T-cell (primary cell): ENCODE results near the gene TP53BP2. TPM values are rescaled to one million over a fixed set of nuclear protein-coding genes. Genes with fewer than 3 reads are reported as not detected.

Experiments used
- ATAC-seq, 4 experiments: fragments of 200-7000 bp in 3 of 4; fragments of 150-1000 bp in 1 of 4; cut with Tn5 transposase; replicated peaks in 1 of 4; 1 replicate in 3 of 4; 2 replicates in 1 of 4; pipeline ENCODE4 v1.10.0; 2021; ENCODE audit warnings: moderate library complexity in 3 of 4, mild to moderate bottlenecking in 2 of 4, moderate number of reproducible peaks in 1 of 4
- CTCF ChIA-PET, 2 donors: fragments of 300-600 bp; sonication (Branson Sonifier 250); formaldehyde crosslinking; loops; one replicate each; lab custom pipeline; 2022; ENCODE audit warnings: antibody characterized with exemption in 2 of 2; lab: Charles Lee
- POLR2A ChIA-PET, 2 donors: fragments of 300-600 bp; sonication (Branson Sonifier 250); formaldehyde crosslinking; loops; one replicate each; lab custom pipeline; 2022; ENCODE audit warnings: antibody characterized with exemption in 2 of 2; lab: Charles Lee
- DNase-seq, 35 experiments: peaks; one replicate each; pipeline versions ENCODE4 v3.0.0 to v3.0.0-alpha.2; 2013 to 2023
- H3K27ac ChIP-seq: one replicate; pipeline ENCODE4 v1.5.1; 2013; ENCODE audit warnings: low read length
- H3K27me3 ChIP-seq, 2 experiments: replicated peaks in 1 of 2; 1 replicate in 1 of 2; 2 replicates in 1 of 2; pipeline versions ENCODE4 v1.6.1 to v1.7.0; 2013; ENCODE audit warnings: low read length in 1 of 2, mixed read lengths in 1 of 2; ENCODE audit not compliant: control insufficient read depth in 2 of 2, insufficient read depth in 2 of 2; ENCODE audit errors: extremely low read depth in 1 of 2
- H3K36me3 ChIP-seq, 2 donors: 1 replicate in 1 of 2; 2 replicates in 1 of 2; pipeline versions ENCODE4 v1.6.1 to v1.7.0; 2013; ENCODE audit warnings: low read length in 1 of 2; ENCODE audit not compliant: control insufficient read depth in 2 of 2, insufficient read depth in 1 of 2; ENCODE audit errors: extremely low read depth in 1 of 2
- H3K4me1 ChIP-seq, 2 experiments: 1 replicate in 1 of 2; 2 replicates in 1 of 2; pipeline versions ENCODE4 v1.6.1 to v1.7.0; 2013; ENCODE audit warnings: low read length in 2 of 2, mixed read lengths in 1 of 2; ENCODE audit not compliant: insufficient read depth in 2 of 2, control insufficient read depth in 1 of 2; ENCODE audit errors: extremely low read depth in 1 of 2
- H3K4me3 ChIP-seq, 2 donors: 1 replicate in 1 of 2; 2 replicates in 1 of 2; pipeline versions ENCODE4 v1.5.1 to v1.7.0; 2013; ENCODE audit warnings: mild to moderate bottlenecking in 2 of 2, low read length in 1 of 2, moderate library complexity in 1 of 2; ENCODE audit not compliant: control insufficient read depth in 1 of 2; ENCODE audit errors: extremely low read depth in 1 of 2
- H3K9me3 ChIP-seq: 2 replicates; pipeline ENCODE4 v1.7.0; 2013
- H3K27ac Mint-ChIP-seq, 2 donors: one replicate each; pipeline ENCODE4 v1.8.0; 2020 to 2021; ENCODE audit warnings: mild to moderate bottlenecking in 2 of 2, mixed read lengths in 2 of 2
- H3K27me3 Mint-ChIP-seq, 2 donors: one replicate each; pipeline ENCODE4 v1.8.0; 2021 to 2022; ENCODE audit warnings: mixed read lengths in 2 of 2
- H3K36me3 Mint-ChIP-seq: one replicate; pipeline ENCODE4 v1.8.0; 2021; ENCODE audit warnings: mixed read lengths
- H3K4me1 Mint-ChIP-seq, 3 donors: one replicate each; pipeline ENCODE4 v1.8.0; 2020 to 2022; ENCODE audit warnings: mixed read lengths in 3 of 3, mild to moderate bottlenecking in 1 of 3
- H3K4me3 Mint-ChIP-seq, 3 donors: one replicate each; pipeline ENCODE4 v1.8.0; 2020 to 2022; ENCODE audit warnings: mild to moderate bottlenecking in 3 of 3, mixed read lengths in 3 of 3, moderate library complexity in 3 of 3
- H3K9me3 Mint-ChIP-seq, 3 donors: one replicate each; pipeline ENCODE4 v1.8.0; 2020 to 2022; ENCODE audit warnings: mixed read lengths in 3 of 3
- WGBS: methylation state at CpG from one replicate; pipeline ENCODE4 v1.1.5; 2013; ENCODE audit warnings: missing lambda C conversion rate; ENCODE audit not compliant: insufficient coverage; 5-methylcytosine and 5-hydroxymethylcytosine counted together
- total RNA-seq, 35 experiments: library from RNA in 6 of 35; stranded (reverse) in 6 of 35; fragments of 120-200 nt in 1 of 35; gene quantifications; one replicate each; pipeline versions ENCODE4 v1.2.1 to v1.2.4 and lab custom pipeline; 2013 to 2026

TP53BP2 gene
- total RNA-seq, 5 donors from 2014 or later (not counting 1 experiment from before 2014, with no cell fraction given) = 46.9 to 84.0 (median 53.1) TPM

DNA sequence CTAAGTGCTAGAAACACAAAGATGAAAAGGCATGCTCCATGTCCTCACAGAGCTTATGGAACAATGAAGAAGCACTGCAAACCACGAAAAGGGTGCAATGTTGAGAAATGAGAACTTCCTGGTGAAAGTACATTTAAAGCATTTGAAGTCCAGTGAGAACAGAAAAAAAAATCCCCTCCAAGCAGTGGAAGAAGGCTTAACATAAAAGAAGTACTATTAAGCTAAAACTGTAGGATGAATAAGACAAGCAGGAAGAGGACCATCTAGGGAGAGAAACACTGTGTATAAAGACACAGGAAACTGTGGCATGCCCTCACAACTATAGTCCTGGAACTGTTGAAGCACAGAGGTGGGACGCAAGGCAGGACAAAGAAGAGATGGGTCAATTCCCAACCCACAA is 10.0 kb downstream of the TP53BP2 start:
- Histone ChIP-seq H3K27me3 (no peaks in the 10 kb centered on the region), H3K36me3 (no peaks in the 10 kb centered on the region), H3K9me3 (no peaks in the 10 kb centered on the region), H3K4me1 (peaks cover 28% of the 10 kb centered on the region in 2 experiments), H3K4me3 (no peak overlapping the region), H3K27ac (peak overlapping the region; percentile 21)
- WGBS = no CpG with 5 or more reads among the region's 2 CpGs
- ChIA-PET CTCF (interaction anchor here in 1 of 2 donors (1.6 kb wide), 1 partner anchor 24 kb away, joined by 3 read pairs; no protein-coding TSS in a partner anchor), POLR2A (interaction anchor here in 1 of 2 donors (0.6 to 2.9 kb wide), 2 partner anchors 10 to 51 kb away, joined by 3 to 22 read pairs; partner anchors contain the start of gene TP53BP2)
- Mint-ChIP-seq H3K27ac (no peak overlapping the region), H3K9me3 (no peaks in the 10 kb centered on the region), H3K4me1 (peaks cover 25 to 31% (median 28%) of the 10 kb centered on the region in 3 donors), H3K4me3 (no peak overlapping the region), H3K27me3 (no peaks in the 10 kb centered on the region), H3K36me3 (no peaks in the 10 kb centered on the region)
- ATAC-seq = peak in 2 of 4 experiments; percentile 52 to 61
- DNase-seq = peak in 1 of 35 experiments; percentile 26

- Mint-ChIP-seq H3K27me3 (no peaks in the 10 kb centered on the region), H3K27ac (no peak overlapping the region)
Measured at GRCh38 chr1:223834660-223835263, 11.0 kb downstream of the TP53BP2 start.

DNA sequence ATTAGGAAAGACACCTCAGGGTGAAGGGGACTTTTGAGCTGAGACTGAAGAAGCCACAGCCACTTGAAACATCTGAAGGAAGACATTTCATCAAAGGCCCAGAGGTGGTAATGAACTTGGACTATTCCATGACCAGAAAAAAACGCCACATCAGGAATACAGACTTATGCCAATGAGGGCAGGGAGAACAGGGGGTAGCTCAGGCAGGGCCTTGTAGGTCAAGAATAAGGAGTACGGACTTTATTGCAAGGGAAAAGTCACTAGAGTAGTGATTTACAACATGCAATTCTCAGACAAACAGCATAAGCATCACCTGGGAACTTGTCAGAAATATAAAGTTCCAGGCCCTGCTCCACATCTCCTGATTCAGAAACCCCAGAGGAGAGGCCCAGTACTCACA is 11.8 kb downstream of the TP53BP2 start:
- WGBS = 83% methylated on average over 1 of the region's 2 CpGs
- no peaks in the 10 kb centered on the region for H3K27me3 ChIP-seq
- Mint-ChIP-seq H3K9me3 (no peaks in the 10 kb centered on the region), H3K4me1 (peaks cover 21 to 26% (median 25%) of the 10 kb centered on the region in 3 donors), H3K27ac (no peak overlapping the region), H3K4me3 (no peak overlapping the region), H3K27me3 (no peaks in the 10 kb centered on the region), H3K36me3 (no peaks in the 10 kb centered on the region)
- no peaks in the 10 kb centered on the region for H3K9me3 ChIP-seq
- H3K4me3 ChIP-seq = no peak overlapping the region
- ATAC-seq (no peak), DNase-seq (no peak)
- no peak overlapping the region for H3K27ac ChIP-seq
- peaks cover 28% of the 10 kb centered on the region in 2 experiments for H3K4me1 ChIP-seq
- ChIA-PET CTCF (interaction anchor here in 1 of 2 donors (1.6 to 2.1 kb wide), 2 partner anchors 12 to 22 kb away, joined by 3 to 10 read pairs; partner anchors contain the start of gene TP53BP2), POLR2A (interaction anchor here in 1 of 2 donors (0.5 kb wide), 1 partner anchor 533 kb away, joined by 3 read pairs; no protein-coding TSS in a partner anchor)
- H3K36me3 ChIP-seq = no peaks in the 10 kb centered on the region

More at GRCh38 chr1:223834660-223835263, 11.0 kb downstream of the TP53BP2 start:
- no peaks in the 10 kb centered on the region for H3K27me3 ChIP-seq
- H3K27ac ChIP-seq = peak overlapping the region; percentile 21
- peaks cover 28% of the 10 kb centered on the region in 2 experiments for H3K4me1 ChIP-seq
- ChIA-PET CTCF (interaction anchor here in 1 of 2 donors (1.6 kb wide), 1 partner anchor 23 kb away, joined by 3 read pairs; no protein-coding TSS in a partner anchor), POLR2A (interaction anchor here in 1 of 2 donors (2.9 kb wide), 1 partner anchor 11 kb away, joined by 22 read pairs; the partner anchor contains the start of gene TP53BP2)
- Mint-ChIP-seq H3K4me1 (peaks cover 19 to 26% (median 24%) of the 10 kb centered on the region in 3 donors), H3K9me3 (no peaks in the 10 kb centered on the region), H3K36me3 (no peaks in the 10 kb centered on the region), H3K4me3 (no peak overlapping the region)
- no peaks in the 10 kb centered on the region for H3K36me3 ChIP-seq
- 56% methylated on average over 1 of the region's 3 CpGs for WGBS
- H3K9me3 ChIP-seq = no peaks in the 10 kb centered on the region
- ATAC-seq (peak in 2 of 4 experiments; percentile 22 to 49), DNase-seq (peak in 7 of 35 experiments; percentile 7 to 38 (median 22))
- H3K4me3 ChIP-seq = no peak overlapping the region

- Histone ChIP-seq H3K27ac (peak overlapping the region; percentile 71), H3K36me3 (no peaks in the 10 kb centered on the region), H3K27me3 (no peaks in the 10 kb centered on the region), H3K9me3 (no peaks in the 10 kb centered on the region), H3K4me1 (peaks cover 23 to 28% of the 10 kb centered on the region in 2 experiments), H3K4me3 (no peak overlapping the region)
- peak overlapping the region in 1 of 2 donors; percentile 87 for H3K27ac Mint-ChIP-seq
- ChIA-PET CTCF (interaction anchor here in 1 of 2 donors (1.0 to 2.1 kb wide), 3 partner anchors 9 to 13 kb away, joined by 3 to 10 read pairs (median 5); partner anchors contain the start of gene TP53BP2), POLR2A (no interaction called here)
- ATAC-seq (peak; percentile 18 to 41 (median 38)), DNase-seq (peak in 2 of 35 experiments; percentile 10 to 34)
- no peaks in the 10 kb centered on the region for H3K27me3 Mint-ChIP-seq
- 23% methylated on average over 3 of the region's 3 CpGs for WGBS
- peaks cover 14 to 20% (median 17%) of the 10 kb centered on the region in 3 donors for H3K4me1 Mint-ChIP-seq
- peaks cover 7% of the 10 kb centered on the region for H3K36me3 Mint-ChIP-seq
- H3K9me3 Mint-ChIP-seq = no peaks in the 10 kb centered on the region
- peak overlapping the region; percentile 8 to 42 (median 22) for H3K4me3 Mint-ChIP-seq
Measured at GRCh38 chr1:223832637-223832943, 13.2 kb downstream of the TP53BP2 start.

- Histone ChIP-seq H3K4me3 (no peak overlapping the region), H3K27me3 (no peaks in the 10 kb centered on the region), H3K4me1 (peaks cover 23 to 26% of the 10 kb centered on the region in 2 experiments), H3K36me3 (no peaks in the 10 kb centered on the region), H3K27ac (peak overlapping the region; percentile 71), H3K9me3 (no peaks in the 10 kb centered on the region)
- DNase-seq (peak in 1 of 35 experiments; percentile 51), ATAC-seq (peak; percentile 61 to 70 (median 64))
- Mint-ChIP-seq H3K27me3 (no peaks in the 10 kb centered on the region), H3K36me3 (peaks cover 7% of the 10 kb centered on the region), H3K4me1 (peaks cover 18 to 21% (median 20%) of the 10 kb centered on the region in 3 donors), H3K4me3 (peak overlapping the region; percentile 22 to 56 (median 44)), H3K27ac (peak overlapping the region in 1 of 2 donors; percentile 87), H3K9me3 (no peaks in the 10 kb centered on the region)
- ChIA-PET POLR2A (interaction anchor here (0.7 kb wide), 3 partner anchors 9 to 1211 kb away, joined by 6 to 7 read pairs (median 6); no protein-coding TSS in a partner anchor), CTCF (interaction anchor here (0.6 to 2.1 kb wide), 9 partner anchors 8 to 1483 kb away, joined by 3 to 10 read pairs (median 3); partner anchors contain the start of gene TP53BP2 (in 1 of the 2))
- WGBS = no CpG with 5 or more reads among the region's 3 CpGs
Measured at GRCh38 chr1:223831755-223832636, 13.8 kb downstream of the TP53BP2 start.
